Erythroblast (primary cell): Measurements from ENCODE around the gene USP53.

Experiments
- GATA1 ChIP-seq: IDR thresholded peaks from 2 replicates; pipeline ENCODE4 v1.6.1; 2011; ENCODE audit warnings: low read depth, mild to moderate bottlenecking, control low read depth, low read length, moderate library complexity
- POLR2A ChIP-seq: IDR thresholded peaks from 2 replicates; pipeline ENCODE4 v1.6.1; 2011; ENCODE audit warnings: mild to moderate bottlenecking, low read length

DNA sequence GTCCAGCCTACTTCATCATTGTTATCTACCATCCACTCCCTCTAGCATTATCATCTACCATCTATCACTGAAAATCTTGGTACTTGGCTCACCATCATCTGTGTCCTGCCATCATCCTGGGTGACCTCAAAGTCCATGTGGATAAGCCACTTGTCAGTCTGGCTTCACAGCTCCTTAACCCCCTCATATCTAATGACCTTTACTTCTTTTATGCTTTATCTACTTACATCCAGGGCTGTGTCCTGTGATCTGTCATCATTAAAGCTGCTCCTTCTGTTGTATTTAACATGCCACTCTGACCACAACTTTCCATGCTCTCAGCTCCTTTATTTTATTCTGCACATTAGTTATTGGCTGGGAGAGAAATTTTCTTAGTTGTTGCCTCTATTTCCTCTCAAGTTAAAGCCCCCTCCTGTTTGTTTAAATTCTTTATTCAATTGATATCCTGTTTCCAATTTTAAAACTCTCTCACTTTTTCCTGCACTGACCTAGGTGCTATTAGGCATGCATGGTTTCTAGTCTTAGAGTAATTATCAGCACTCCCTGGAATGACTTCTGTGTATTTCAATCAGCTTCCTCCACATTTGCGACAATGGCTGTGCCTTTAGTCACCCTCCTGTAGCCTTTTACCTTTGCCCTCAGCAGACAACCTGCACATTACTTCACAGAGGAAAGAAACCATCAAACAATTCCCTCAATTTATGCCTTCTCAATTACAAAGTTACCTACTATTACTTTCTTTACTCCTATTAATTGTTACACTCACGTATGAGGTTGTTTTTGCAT lies 117.5 kb downstream of the USP53 start:
- TF ChIP-seq POLR2A (no peak), GATA1 (no peak)
